ENCODE data around the gene STARD13.

Gene STARD13, protein sequence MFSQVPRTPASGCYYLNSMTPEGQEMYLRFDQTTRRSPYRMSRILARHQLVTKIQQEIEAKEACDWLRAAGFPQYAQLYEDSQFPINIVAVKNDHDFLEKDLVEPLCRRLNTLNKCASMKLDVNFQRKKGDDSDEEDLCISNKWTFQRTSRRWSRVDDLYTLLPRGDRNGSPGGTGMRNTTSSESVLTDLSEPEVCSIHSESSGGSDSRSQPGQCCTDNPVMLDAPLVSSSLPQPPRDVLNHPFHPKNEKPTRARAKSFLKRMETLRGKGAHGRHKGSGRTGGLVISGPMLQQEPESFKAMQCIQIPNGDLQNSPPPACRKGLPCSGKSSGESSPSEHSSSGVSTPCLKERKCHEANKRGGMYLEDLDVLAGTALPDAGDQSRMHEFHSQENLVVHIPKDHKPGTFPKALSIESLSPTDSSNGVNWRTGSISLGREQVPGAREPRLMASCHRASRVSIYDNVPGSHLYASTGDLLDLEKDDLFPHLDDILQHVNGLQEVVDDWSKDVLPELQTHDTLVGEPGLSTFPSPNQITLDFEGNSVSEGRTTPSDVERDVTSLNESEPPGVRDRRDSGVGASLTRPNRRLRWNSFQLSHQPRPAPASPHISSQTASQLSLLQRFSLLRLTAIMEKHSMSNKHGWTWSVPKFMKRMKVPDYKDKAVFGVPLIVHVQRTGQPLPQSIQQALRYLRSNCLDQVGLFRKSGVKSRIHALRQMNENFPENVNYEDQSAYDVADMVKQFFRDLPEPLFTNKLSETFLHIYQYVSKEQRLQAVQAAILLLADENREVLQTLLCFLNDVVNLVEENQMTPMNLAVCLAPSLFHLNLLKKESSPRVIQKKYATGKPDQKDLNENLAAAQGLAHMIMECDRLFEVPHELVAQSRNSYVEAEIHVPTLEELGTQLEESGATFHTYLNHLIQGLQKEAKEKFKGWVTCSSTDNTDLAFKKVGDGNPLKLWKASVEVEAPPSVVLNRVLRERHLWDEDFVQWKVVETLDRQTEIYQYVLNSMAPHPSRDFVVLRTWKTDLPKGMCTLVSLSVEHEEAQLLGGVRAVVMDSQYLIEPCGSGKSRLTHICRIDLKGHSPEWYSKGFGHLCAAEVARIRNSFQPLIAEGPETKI

DNA sequence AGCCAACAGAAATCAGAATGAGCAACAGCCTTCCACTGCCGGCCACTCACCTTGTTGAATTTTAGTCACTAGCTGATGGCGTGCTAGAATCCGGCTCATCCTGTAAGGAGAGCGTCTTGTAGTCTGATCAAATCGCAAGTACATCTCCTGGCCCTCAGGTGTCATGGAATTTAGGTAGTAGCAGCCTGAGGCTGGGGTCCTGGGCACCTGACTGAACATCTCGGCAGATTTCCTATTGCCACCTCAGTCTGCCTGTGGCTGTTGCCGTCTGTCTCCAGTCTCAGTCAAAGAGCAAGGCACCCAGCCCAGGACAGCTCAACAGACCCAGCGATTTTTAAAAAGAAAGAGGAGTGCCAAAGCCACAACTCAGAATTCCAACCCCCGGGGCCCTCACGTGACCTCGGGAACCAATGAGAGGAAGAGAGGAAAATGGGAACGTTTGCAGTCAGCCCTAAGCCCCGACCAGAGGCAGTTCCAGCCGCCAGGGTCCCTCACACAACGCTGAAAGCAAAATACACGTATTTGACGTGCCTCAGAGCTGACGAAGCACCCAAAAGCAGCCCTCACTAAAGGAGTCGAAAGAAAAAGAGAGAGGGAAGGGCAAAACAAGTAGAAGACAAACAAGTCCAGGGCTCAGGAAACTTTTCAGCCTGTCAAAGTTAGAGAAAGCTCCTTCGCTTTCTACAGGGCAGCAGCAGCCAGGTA, at the start of gene STARD13:
Gene STARD13 (minus strand): TSS at position 336 of the 705 bp plus-strand sequence. CDS start 117 bp downstream, at position 219.
- no peaks in the 10 kb centered on the region for H3K36me3 ChIP-seq (ENCODE audit: control insufficient read depth, low read depth, low read length)
- no peaks in the 10 kb centered on the region for H3K27me3 ChIP-seq (ENCODE audit: control insufficient read depth, insufficient read depth, low read length)
- no peaks in the 10 kb centered on the region for H3K9me3 ChIP-seq (ENCODE audit: control insufficient read depth, low read depth, low read length)
- H3K4me1 ChIP-seq (ENCODE audit: control insufficient read depth, low read depth, low read length): peaks cover 14% of the 10 kb centered on the region
- H3K9ac ChIP-seq (ENCODE audit: low read length): peak within 1 kb of the TSS; percentile 47
- H3K4me3 ChIP-seq (ENCODE audit: low read length): peak within 1 kb of the TSS; percentile 70
- H3K27ac ChIP-seq (ENCODE audit: low read length): no peak within 1 kb of the TSS

DNA sequence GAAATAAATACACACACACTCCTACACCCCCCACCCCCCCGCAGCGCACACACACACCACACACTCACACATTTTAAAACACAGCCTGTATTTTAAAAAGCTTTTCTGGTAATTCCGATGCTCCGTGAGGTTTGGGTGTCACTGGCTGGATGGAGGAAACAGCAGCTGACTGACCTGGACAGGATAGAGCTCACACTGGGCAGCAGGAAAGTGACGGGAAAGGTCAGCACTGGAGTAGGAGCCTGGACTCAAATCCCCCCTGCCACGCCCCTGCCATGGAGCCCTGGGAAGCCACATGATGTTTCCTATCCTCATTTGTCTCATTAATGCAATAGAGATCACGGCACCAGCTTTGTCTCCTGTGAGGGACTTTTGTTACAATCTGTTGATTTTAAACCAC, 49.3 kb upstream of the STARD13 start:
- H3K4me1 ChIP-seq (ENCODE audit: control insufficient read depth, low read depth, low read length): peaks cover 7% of the 10 kb centered on the region
- no peaks in the 10 kb centered on the region for H3K36me3 ChIP-seq (ENCODE audit: control insufficient read depth, low read depth, low read length)
- no peak overlapping the region for H3K9ac ChIP-seq (ENCODE audit: low read length)
- H3K4me3 ChIP-seq (ENCODE audit: low read length): no peak overlapping the region
- no peaks in the 10 kb centered on the region for H3K27me3 ChIP-seq (ENCODE audit: control insufficient read depth, insufficient read depth, low read length)
- no peaks in the 10 kb centered on the region for H3K9me3 ChIP-seq (ENCODE audit: control insufficient read depth, low read depth, low read length)
- no peak overlapping the region for H3K27ac ChIP-seq (ENCODE audit: low read length)

DNA sequence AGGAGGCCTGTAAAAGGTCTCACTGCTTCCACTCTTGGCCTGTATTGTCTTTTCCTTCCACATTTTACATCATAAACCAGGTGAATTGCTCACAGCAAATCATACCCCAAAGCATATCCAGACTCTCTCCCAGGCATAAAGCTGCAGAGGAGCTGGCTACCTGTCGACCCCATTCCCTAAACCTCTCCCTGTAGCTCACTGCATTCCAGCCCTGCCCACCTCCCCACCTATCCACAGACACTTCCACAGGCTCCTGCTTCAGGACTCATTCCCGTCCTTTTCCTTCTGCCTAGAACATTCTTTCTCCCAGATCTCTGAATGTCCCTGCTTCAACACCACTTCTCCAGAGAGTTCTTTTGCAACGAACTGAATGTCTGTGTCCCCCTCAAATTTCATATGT, 46.4 kb upstream of the STARD13 start:
- H3K27me3 ChIP-seq (ENCODE audit: control insufficient read depth, insufficient read depth, low read length): no peaks in the 10 kb centered on the region
- H3K27ac ChIP-seq (ENCODE audit: low read length): no peak overlapping the region
- H3K36me3 ChIP-seq (ENCODE audit: control insufficient read depth, low read depth, low read length): no peaks in the 10 kb centered on the region
- H3K4me3 ChIP-seq (ENCODE audit: low read length): no peak overlapping the region
- no peak overlapping the region for H3K9ac ChIP-seq (ENCODE audit: low read length)
- H3K9me3 ChIP-seq (ENCODE audit: control insufficient read depth, low read depth, low read length): no peaks in the 10 kb centered on the region
- H3K4me1 ChIP-seq (ENCODE audit: control insufficient read depth, low read depth, low read length): peaks cover 7% of the 10 kb centered on the region

DNA sequence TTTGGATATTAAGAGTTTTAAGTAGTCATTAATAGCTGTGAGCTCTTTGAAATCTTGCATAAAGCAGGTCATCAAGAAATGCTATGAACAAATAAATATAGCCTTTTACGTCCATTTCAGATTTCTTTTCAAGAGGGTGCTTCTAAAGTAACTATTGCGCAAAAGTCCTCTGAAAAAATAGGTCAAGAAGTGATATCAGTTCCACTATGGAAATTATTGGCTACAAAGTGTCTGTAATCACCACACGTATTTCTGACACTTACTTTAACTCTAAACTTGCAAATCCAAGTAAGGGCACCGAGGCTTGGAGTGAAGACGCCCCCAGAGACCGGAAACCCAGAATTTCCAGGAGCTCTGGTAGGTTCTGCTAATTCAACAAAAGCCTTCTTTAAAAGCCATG, 44.9 kb upstream of the STARD13 start:
- H3K4me1 ChIP-seq (ENCODE audit: control insufficient read depth, low read depth, low read length): peaks cover 7% of the 10 kb centered on the region
- H3K4me3 ChIP-seq (ENCODE audit: low read length): no peak overlapping the region
- H3K27me3 ChIP-seq (ENCODE audit: control insufficient read depth, insufficient read depth, low read length): no peaks in the 10 kb centered on the region
- H3K36me3 ChIP-seq (ENCODE audit: control insufficient read depth, low read depth, low read length): no peaks in the 10 kb centered on the region
- H3K9ac ChIP-seq (ENCODE audit: low read length): no peak overlapping the region
- H3K9me3 ChIP-seq (ENCODE audit: control insufficient read depth, low read depth, low read length): no peaks in the 10 kb centered on the region
- no peak overlapping the region for H3K27ac ChIP-seq (ENCODE audit: low read length)

DNA sequence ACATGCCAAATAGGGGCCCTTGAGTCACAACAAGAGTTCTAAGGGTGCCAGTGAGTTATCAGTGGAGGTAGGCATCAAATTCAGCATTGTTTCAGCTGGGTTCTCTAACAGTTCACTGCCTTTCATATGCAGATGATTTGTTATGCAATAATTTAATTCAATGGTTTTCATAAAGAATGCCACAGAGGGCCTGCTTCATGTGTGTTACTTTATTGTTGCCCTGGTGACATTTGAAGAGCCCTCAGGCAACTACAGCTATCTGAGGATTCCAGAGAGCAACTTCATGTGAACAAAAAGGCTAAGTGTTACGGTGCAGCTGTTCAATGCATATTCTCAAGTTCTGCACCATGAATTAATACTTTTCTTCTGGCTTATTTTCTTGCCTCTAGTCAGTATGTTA, 43.1 kb upstream of the STARD13 start:
- H3K36me3 ChIP-seq (ENCODE audit: control insufficient read depth, low read depth, low read length): no peaks in the 10 kb centered on the region
- no peaks in the 10 kb centered on the region for H3K9me3 ChIP-seq (ENCODE audit: control insufficient read depth, low read depth, low read length)
- no peak overlapping the region for H3K9ac ChIP-seq (ENCODE audit: low read length)
- peaks cover 10% of the 10 kb centered on the region for H3K4me1 ChIP-seq (ENCODE audit: control insufficient read depth, low read depth, low read length)
- H3K27ac ChIP-seq (ENCODE audit: low read length): no peak overlapping the region
- H3K4me3 ChIP-seq (ENCODE audit: low read length): no peak overlapping the region
- H3K27me3 ChIP-seq (ENCODE audit: control insufficient read depth, insufficient read depth, low read length): no peaks in the 10 kb centered on the region

DNA sequence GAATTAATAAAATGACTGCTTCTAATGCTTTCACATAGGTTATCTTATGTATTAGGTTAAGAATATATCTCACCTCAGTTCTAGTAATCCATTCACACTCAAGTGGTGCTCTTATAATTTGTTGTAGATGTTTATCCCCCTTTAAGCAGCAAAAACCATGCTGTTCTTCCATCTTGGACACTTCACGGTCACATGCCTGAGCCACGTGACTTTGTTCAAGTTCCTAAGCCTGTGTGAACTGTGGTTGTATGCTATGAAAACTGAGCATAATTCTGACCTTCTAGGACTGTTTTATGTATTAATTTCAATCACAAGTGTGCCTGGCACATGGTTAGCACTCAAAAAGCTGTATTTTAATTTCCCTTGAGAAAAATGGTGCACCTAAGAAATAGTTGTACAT, 41.2 kb upstream of the STARD13 start:
- no peak overlapping the region for H3K27ac ChIP-seq (ENCODE audit: low read length)
- peaks cover 5% of the 10 kb centered on the region for H3K4me1 ChIP-seq (ENCODE audit: control insufficient read depth, low read depth, low read length)
- H3K9me3 ChIP-seq (ENCODE audit: control insufficient read depth, low read depth, low read length): no peaks in the 10 kb centered on the region
- no peak overlapping the region for H3K4me3 ChIP-seq (ENCODE audit: low read length)
- H3K36me3 ChIP-seq (ENCODE audit: control insufficient read depth, low read depth, low read length): no peaks in the 10 kb centered on the region
- H3K9ac ChIP-seq (ENCODE audit: low read length): no peak overlapping the region
- H3K27me3 ChIP-seq (ENCODE audit: control insufficient read depth, insufficient read depth, low read length): no peaks in the 10 kb centered on the region

DNA sequence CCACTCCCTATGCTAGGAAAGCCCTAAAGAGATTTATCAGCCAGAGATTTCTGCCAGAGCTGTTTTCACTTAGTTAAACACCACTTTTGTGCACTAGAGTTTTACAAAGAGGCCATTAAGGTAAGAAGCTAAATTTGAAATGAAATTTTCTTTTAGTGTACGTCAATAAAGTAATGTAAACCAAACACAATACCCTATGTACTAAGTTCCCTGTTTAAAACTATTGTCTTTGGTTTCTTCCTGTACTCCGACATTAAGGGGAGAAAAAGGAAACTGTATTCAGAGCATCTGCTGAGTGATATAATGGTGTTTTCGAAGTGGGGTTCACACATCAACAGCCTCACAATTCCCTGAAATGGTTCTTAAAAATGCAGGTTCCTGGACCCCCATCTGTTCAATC, 40.7 kb upstream of the STARD13 start:
- Histone ChIP-seq H3K27me3 (ENCODE audit: control insufficient read depth, insufficient read depth, low read length) (no peaks in the 10 kb centered on the region), H3K4me3 (ENCODE audit: low read length) (no peak overlapping the region), H3K4me1 (ENCODE audit: control insufficient read depth, low read depth, low read length) (peaks cover 4% of the 10 kb centered on the region), H3K27ac (ENCODE audit: low read length) (no peak overlapping the region), H3K36me3 (ENCODE audit: control insufficient read depth, low read depth, low read length) (no peaks in the 10 kb centered on the region), H3K9ac (ENCODE audit: low read length) (no peak overlapping the region), H3K9me3 (ENCODE audit: control insufficient read depth, low read depth, low read length) (no peaks in the 10 kb centered on the region)

DNA sequence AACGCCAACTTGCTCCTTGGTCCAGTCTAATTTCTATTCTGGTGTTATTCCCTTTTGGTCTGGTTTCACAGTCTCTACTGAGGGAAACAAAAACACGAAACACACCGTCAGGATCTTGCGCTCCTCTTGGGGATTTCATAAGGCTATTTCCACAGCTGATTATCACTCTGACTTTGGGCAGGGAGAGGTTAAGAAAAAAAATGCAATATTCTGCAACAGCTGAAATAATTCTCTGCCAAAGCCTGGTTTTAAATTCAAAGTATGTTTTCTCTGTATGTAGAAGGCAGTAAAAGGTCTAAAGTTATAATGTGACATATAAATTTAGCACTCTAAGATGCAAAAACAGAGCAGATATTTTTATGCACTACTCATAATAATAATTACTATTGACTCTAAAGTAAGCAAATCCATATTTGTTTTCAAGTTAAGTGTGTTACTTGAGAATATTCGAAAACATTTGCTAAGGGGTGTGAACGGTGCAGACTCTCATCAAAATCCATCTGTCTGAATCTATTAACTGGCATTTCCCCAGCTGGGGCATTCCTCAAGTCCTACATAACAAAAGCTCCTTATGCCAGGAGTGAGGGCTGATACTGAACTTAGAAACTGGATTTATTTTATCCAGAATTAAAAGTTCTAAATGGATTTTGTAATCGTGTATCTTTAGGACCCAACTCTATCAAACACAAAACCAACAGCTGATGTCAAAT, 38.4 kb upstream of the STARD13 start:
- H3K27me3 ChIP-seq (ENCODE audit: control insufficient read depth, insufficient read depth, low read length): no peaks in the 10 kb centered on the region
- H3K36me3 ChIP-seq (ENCODE audit: control insufficient read depth, low read depth, low read length): no peaks in the 10 kb centered on the region
- H3K4me1 ChIP-seq (ENCODE audit: control insufficient read depth, low read depth, low read length): peaks cover 4% of the 10 kb centered on the region
- H3K4me3 ChIP-seq (ENCODE audit: low read length): no peak overlapping the region
- H3K9ac ChIP-seq (ENCODE audit: low read length): no peak overlapping the region
- no peak overlapping the region for H3K27ac ChIP-seq (ENCODE audit: low read length)
- no peaks in the 10 kb centered on the region for H3K9me3 ChIP-seq (ENCODE audit: control insufficient read depth, low read depth, low read length)

DNA sequence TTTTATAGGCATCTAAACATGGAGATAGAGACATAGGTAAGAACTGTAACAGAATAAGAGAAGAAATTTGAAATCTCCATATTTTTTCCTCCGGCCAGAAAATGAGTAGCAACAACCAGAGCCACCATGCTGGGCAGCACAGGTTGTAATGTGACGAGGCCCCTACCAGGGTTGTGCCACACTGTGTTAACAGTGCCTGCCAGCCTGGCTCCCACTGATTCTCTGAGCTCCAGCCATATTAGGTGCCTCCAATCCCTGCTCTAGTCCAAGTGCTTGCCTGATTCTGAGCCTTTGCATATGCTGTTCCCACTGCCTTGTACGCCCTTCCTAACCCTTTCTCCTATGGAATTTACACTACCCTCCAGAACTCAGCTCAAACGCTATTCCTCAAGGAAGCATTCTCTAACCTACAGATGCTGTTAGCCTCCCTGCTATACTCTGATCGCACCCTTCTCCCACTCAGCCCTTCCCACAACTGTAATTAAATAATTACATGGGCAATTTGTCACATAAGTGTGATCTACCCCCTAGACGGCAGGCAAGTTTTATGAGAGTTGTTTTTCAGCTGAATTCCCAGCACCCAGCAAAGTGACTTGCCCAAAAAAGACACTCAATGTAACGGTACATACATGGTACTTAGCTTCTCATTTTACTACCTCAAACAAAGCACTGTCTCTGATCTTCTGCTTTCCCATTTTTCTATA, 37.6 kb upstream of the STARD13 start:
- no peak overlapping the region for H3K9ac ChIP-seq (ENCODE audit: low read length)
- no peak overlapping the region for H3K27ac ChIP-seq (ENCODE audit: low read length)
- no peaks in the 10 kb centered on the region for H3K27me3 ChIP-seq (ENCODE audit: control insufficient read depth, insufficient read depth, low read length)
- no peaks in the 10 kb centered on the region for H3K36me3 ChIP-seq (ENCODE audit: control insufficient read depth, low read depth, low read length)
- no peaks in the 10 kb centered on the region for H3K9me3 ChIP-seq (ENCODE audit: control insufficient read depth, low read depth, low read length)
- H3K4me1 ChIP-seq (ENCODE audit: control insufficient read depth, low read depth, low read length): peaks cover 4% of the 10 kb centered on the region
- no peak overlapping the region for H3K4me3 ChIP-seq (ENCODE audit: low read length)

DNA sequence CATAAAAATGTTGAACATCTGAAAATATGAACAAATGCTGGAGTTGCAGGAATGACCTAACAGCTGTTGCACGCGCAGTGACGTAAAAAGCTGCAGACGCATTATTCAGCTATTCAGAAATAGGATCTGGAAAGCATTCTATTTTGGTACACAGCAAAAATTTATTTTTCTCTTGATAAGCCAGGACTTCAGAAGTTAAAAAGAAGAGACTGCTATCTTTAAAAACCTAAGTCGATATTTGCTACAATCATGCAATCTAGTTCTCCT, 36.9 kb upstream of the STARD13 start:
- no peaks in the 10 kb centered on the region for H3K36me3 ChIP-seq (ENCODE audit: control insufficient read depth, low read depth, low read length)
- no peaks in the 10 kb centered on the region for H3K9me3 ChIP-seq (ENCODE audit: control insufficient read depth, low read depth, low read length)
- no peak overlapping the region for H3K4me3 ChIP-seq (ENCODE audit: low read length)
- H3K27ac ChIP-seq (ENCODE audit: low read length): no peak overlapping the region
- H3K9ac ChIP-seq (ENCODE audit: low read length): no peak overlapping the region
- H3K27me3 ChIP-seq (ENCODE audit: control insufficient read depth, insufficient read depth, low read length): no peaks in the 10 kb centered on the region
- H3K4me1 ChIP-seq (ENCODE audit: control insufficient read depth, low read depth, low read length): peaks cover 4% of the 10 kb centered on the region

Measured in iPS-18a (cell line).